Loucy (cell line): ENCODE data around the gene USP47.

Source experiments
- EZH2phosphoT487 ChIP-seq: fragments of 200-600 bp; IDR thresholded peaks from 2 replicates; pipeline ENCODE4 v1.6.1; 2018; ENCODE audit warnings: antibody characterized with exemption, mild to moderate bottlenecking, moderate library complexity, borderline replicate concordance
- TF ChIP-seq, protein P1 (sequence below): fragments of 200-600 bp; sonication (generic); conservative IDR thresholded peaks from 2 replicates; pipeline ENCODE4 v1.5.1; 2014; ENCODE audit warnings: mild to moderate bottlenecking, antibody characterized with exemption, low read length

DNA sequence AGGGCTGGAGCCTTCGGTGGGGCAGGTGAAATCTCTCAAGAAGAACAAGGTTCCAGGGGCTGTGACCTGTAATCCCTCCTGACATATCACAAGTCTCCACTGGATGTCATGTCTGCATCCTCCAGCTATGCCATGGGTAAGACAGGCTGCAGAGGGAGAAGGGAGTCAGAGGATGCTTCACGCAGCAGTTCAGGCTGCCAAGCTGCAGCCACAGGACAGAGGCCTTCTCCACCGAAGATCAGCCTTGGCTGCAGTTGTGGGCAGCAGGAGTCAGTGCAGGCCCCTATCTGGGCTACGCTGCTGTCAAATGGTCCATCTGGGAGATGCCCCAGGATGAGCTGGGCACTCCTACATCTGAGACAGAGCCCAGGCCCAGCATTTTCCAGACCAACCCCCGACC lies 141.7 kb downstream of the USP47 start:
- TF ChIP-seq, protein P1, sequence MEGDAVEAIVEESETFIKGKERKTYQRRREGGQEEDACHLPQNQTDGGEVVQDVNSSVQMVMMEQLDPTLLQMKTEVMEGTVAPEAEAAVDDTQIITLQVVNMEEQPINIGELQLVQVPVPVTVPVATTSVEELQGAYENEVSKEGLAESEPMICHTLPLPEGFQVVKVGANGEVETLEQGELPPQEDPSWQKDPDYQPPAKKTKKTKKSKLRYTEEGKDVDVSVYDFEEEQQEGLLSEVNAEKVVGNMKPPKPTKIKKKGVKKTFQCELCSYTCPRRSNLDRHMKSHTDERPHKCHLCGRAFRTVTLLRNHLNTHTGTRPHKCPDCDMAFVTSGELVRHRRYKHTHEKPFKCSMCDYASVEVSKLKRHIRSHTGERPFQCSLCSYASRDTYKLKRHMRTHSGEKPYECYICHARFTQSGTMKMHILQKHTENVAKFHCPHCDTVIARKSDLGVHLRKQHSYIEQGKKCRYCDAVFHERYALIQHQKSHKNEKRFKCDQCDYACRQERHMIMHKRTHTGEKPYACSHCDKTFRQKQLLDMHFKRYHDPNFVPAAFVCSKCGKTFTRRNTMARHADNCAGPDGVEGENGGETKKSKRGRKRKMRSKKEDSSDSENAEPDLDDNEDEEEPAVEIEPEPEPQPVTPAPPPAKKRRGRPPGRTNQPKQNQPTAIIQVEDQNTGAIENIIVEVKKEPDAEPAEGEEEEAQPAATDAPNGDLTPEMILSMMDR, result no peak
- TF ChIP-seq EZH2phosphoT487, result no peak
